ENCODE results near the gene DAB2IP. TPM values are rescaled to one million over a fixed set of nuclear protein-coding genes. Genes with fewer than 3 reads are reported as not detected.
A peak's percentile ranks its signal among the peaks of the same experiment; 100 is the strongest.

Gene DAB2IP
- total RNA-seq, 4 donors from 2014 or later: 55.2 to 76.0 (median 60.5) TPM

DNA sequence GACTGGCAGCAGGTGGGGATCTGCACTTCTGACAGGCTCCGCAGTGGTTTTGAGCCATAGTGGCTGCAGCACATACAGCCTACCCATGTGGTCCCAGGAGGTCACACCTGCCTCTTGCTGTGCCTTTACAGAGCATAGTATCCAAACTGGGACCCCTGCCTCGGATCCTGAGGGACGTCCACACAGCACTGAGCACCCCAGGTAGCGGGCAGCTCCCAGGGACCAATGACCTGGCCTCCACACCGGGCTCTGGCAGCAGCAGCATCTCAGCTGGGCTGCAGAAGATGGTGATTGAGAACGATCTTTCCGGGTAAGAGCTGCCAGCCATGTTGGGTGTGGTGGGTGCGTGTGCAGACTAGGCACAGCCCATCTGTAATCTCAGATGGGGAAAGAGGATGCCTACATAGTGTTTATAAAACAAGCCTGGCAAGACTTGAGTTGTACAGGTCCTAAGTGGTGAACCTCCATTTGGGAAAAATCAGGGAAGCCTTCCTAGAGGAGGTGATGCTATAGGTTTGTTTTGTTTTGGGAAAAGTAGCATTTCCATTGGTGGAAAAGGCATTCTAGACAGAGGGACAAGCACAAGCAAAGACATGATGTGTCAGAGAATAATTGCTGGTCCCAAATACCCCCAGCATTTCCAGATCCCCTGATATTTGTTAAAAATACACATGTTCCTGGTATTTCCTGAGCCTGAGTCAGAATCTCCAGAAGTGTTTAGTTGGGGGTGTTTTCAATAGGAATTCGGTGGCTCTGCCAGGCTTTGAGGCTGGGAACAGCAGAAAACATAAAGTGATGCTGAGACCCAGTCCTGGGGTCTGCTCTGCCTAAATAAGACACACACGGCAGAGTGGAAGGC is 119.2 kb downstream of the DAB2IP start:
- H3K36me3 ChIP-seq: peaks cover 0 to 95% (median 0%) of the 10 kb centered on the region in 3 donors
- TF ChIP-seq, protein P1, sequence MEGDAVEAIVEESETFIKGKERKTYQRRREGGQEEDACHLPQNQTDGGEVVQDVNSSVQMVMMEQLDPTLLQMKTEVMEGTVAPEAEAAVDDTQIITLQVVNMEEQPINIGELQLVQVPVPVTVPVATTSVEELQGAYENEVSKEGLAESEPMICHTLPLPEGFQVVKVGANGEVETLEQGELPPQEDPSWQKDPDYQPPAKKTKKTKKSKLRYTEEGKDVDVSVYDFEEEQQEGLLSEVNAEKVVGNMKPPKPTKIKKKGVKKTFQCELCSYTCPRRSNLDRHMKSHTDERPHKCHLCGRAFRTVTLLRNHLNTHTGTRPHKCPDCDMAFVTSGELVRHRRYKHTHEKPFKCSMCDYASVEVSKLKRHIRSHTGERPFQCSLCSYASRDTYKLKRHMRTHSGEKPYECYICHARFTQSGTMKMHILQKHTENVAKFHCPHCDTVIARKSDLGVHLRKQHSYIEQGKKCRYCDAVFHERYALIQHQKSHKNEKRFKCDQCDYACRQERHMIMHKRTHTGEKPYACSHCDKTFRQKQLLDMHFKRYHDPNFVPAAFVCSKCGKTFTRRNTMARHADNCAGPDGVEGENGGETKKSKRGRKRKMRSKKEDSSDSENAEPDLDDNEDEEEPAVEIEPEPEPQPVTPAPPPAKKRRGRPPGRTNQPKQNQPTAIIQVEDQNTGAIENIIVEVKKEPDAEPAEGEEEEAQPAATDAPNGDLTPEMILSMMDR (IDR thresholded peaks at IDR 0.05): no peak
- TF ChIP-seq POLR2A (IDR thresholded peaks at IDR 0.05): no peak
- H3K27me3 ChIP-seq: no peaks in the 10 kb centered on the region
- no peak overlapping the region for H3K27ac ChIP-seq
- no peak overlapping the region for H3K4me3 ChIP-seq
- no peaks in the 10 kb centered on the region for H3K4me1 ChIP-seq
- DNase-seq: no peak
- no peaks in the 10 kb centered on the region for H3K9me3 ChIP-seq

DNA sequence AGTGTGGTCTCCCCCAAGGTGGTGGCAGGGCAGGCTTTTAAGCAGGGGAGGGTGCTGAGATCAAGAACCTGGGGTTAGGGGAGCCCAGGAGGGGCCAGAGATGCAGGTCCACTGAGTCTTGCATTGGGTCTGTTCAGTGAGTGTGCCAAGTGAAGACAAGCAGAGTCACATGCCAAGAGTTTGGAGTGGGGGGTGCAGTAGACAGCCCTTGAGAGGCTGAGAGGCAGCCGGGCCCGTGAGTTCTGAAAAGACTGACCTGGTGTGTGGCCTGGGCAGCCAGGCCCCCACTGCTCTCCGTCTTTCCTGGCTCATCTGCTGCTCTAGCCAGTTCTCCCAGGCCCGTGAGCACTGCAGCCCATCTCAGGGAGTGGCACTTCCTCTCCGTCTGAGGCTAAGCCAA is 120.0 kb downstream of the DAB2IP start:
- Histone ChIP-seq H3K27ac (no peak overlapping the region), H3K9me3 (no peaks in the 10 kb centered on the region), H3K27me3 (no peaks in the 10 kb centered on the region), H3K36me3 (peaks cover 0 to 98% (median 0%) of the 10 kb centered on the region in 3 donors), H3K4me3 (no peak overlapping the region), H3K4me1 (no peaks in the 10 kb centered on the region)
- DNase-seq: peak in 1 of 3 donors; percentile 40
- TF ChIP-seq, protein P1 (IDR thresholded peaks at IDR 0.05): no peak
- TF ChIP-seq POLR2A (IDR thresholded peaks at IDR 0.05): no peak

DNA sequence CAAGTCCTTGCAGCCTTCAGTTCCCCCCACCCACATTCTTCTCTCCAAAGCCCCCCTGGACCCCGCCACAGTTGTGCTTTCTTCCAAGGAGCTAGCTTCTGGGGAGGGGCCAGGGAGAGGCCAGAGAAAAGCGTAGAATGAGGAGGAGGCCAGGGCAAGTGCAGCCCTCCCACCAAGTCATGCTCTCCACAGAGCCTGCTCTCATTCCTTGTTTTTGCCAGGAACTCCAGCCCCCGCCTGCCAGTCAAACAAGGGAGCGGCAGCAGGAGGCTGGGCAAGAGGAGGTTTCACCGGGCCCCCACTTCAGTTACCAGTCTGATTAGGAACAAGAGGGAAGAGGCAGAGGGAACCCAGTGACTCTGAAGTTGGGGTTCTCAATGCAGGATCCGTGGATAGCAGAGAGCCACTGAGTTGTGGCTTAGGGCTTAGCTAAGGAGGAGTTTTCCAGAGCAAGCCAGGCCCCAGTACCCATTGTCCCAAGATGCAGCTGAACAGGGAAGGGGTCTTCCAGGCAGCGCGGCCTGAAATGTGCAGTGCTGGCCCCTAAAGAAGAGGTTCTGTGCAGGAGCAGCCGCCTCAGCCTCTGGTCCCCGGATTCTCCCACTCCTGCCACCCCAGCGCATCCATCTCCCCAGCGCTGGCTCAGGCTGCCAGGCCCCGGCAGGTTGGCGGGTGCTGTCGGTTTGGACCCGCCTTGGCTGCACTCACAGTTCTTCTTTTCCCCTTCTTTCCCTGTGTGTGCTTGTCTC is 120.6 kb downstream of the DAB2IP start:
- TF ChIP-seq, protein P1 (IDR thresholded peaks at IDR 0.05): no peak
- TF ChIP-seq POLR2A (IDR thresholded peaks at IDR 0.05): no peak
- H3K9me3 ChIP-seq: no peaks in the 10 kb centered on the region
- H3K4me3 ChIP-seq: no peak overlapping the region
- no peaks in the 10 kb centered on the region for H3K27me3 ChIP-seq
- peaks cover 0 to 98% (median 0%) of the 10 kb centered on the region in 3 donors for H3K36me3 ChIP-seq
- H3K4me1 ChIP-seq: no peaks in the 10 kb centered on the region
- no peak overlapping the region for H3K27ac ChIP-seq
- peak in 1 of 3 donors; percentile 31 for DNase-seq

DNA sequence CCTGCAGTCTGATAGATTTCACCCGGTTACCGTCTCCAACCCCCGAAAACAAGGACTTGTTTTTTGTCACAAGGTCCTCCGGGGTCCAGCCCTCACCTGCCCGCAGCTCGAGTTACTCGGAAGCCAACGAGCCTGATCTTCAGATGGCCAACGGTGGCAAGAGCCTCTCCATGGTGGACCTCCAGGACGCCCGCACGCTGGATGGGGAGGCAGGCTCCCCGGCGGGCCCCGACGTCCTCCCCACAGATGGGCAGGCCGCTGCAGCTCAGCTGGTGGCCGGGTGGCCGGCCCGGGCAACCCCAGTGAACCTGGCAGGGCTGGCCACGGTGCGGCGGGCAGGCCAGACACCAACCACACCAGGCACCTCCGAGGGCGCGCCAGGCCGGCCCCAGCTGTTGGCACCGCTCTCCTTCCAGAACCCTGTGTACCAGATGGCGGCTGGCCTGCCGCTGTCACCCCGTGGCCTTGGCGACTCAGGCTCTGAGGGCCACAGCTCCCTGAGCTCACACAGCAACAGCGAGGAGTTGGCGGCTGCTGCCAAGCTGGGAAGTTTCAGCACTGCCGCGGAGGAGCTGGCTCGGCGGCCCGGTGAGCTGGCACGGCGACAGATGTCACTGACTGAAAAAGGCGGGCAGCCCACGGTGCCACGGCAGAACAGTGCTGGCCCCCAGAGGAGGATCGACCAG is 121.3 kb downstream of the DAB2IP start:
- no peak overlapping the region for H3K27ac ChIP-seq
- TF ChIP-seq, protein P1 (IDR thresholded peaks at IDR 0.05): no peak
- no peak for TF ChIP-seq POLR2A (IDR thresholded peaks at IDR 0.05)
- H3K4me1 ChIP-seq: no peaks in the 10 kb centered on the region
- H3K4me3 ChIP-seq: no peak overlapping the region
- peaks cover 0 to 98% (median 0%) of the 10 kb centered on the region in 3 donors for H3K36me3 ChIP-seq
- peak in 1 of 3 donors; percentile 45 for DNase-seq
- H3K27me3 ChIP-seq: no peaks in the 10 kb centered on the region
- H3K9me3 ChIP-seq: no peaks in the 10 kb centered on the region

DNA sequence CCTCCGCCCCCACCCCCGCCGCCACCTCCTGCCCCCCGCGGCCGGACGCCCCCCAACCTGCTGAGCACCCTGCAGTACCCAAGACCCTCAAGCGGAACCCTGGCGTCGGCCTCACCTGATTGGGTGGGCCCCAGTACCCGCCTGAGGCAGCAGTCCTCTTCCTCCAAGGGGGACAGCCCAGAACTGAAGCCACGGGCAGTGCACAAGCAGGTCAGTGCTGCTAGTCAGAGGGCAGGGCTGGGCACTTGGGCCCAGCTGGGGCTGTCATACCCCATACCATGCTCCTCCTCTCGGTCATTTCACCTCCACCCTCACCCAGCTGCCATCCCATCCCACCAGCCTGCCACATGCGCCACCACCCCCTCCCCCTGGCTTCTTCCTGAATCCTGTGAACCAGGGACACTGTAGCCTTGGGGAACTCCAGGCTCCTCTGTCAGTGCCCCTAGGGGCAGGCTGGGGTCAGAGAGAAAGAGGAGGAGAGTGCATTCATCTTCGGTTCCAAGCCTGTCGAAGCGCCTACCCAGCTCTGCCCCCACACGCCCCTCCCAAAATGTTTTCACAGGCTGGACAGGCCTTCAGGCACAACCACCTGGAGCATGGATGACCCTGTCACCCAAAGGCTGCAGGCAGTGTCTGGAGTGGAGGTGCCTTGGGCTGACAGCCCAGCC is 122.0 kb downstream of the DAB2IP start:
- Histone ChIP-seq H3K4me1 (no peaks in the 10 kb centered on the region), H3K36me3 (peaks cover 0 to 99% (median 0%) of the 10 kb centered on the region in 3 donors), H3K27ac (no peak overlapping the region), H3K27me3 (no peaks in the 10 kb centered on the region), H3K9me3 (no peaks in the 10 kb centered on the region), H3K4me3 (no peak overlapping the region)
- TF ChIP-seq, protein P1 (IDR thresholded peaks at IDR 0.05): no peak
- no peak for TF ChIP-seq POLR2A (IDR thresholded peaks at IDR 0.05)
- DNase-seq: no peak
